Measurements from ENCODE around the gene B3GALT2. TPM values are rescaled to one million over a fixed set of nuclear protein-coding genes. Genes with fewer than 3 reads are reported as not detected.

B3GALT2 gene
- total RNA-seq, 1 donor from 2014 or later: 2.9 TPM

DNA sequence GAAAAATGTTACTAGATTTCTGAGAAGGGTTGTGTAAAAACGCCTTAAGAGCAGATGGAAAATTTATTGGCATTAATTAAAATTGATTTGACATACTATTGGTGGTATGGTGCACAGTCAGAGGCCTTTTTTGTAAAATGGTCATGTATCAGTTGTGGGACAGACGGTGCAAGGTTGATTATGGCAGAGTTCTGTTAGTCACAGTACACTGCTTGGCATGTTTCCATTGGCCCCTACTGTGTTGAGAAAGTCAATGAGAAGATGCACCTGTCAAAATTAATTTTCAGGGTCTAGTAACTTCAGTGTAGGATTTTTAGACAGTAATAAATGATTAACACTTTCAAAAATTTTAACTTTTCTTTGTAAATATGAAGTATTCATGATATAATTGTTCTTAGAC is 4.4 kb downstream of the B3GALT2 start:
- DNase-seq: peak; percentile 8

- no peak for DNase-seq
These were observed 4.9 kb downstream of the B3GALT2 start for GRCh38 chr1:193181536-193181935.

DNA sequence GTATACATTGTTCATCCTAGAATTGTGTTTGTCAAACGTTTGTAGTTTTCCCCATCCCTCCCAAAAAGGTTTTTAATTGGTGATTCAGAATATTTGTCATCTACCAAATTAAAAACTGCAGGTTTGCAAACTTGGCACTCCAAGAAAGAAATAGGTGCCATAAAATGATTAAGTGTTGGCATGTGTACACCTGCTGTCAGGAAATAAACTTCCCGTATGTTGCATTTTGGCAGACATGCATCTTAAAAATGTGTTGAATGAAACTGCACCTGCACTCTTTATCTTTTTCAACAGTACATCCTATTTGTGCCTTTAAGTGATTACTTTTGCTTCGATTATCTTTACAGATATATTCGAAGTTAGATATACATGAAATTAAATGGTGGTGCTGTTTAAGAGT is 7.3 kb downstream of the B3GALT2 start:
- peak; percentile 27 for DNase-seq

DNA sequence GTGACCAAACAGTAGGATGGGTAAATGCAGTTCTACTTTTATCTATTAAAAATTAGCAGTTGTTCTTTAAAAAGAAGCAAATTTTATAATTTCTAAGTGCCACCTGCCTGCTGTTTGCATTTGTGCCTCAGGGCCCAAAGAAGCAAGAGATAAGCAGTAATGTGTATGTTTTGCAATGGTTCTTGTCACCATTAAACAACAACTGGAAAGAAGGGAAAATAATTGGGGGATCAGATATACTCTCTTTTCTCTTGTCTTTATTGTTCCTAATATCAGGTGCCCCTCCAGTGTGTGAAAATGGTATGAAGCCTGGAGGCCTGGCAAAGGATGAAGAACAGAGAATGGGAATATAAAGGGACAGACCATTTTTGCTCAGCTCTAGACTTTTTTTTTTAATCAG is 9.6 kb downstream of the B3GALT2 start:
- no peak for DNase-seq

GRCh38 chr1:193176113-193176512 is 10.3 kb downstream of the B3GALT2 start:
- no peak for DNase-seq

DNA sequence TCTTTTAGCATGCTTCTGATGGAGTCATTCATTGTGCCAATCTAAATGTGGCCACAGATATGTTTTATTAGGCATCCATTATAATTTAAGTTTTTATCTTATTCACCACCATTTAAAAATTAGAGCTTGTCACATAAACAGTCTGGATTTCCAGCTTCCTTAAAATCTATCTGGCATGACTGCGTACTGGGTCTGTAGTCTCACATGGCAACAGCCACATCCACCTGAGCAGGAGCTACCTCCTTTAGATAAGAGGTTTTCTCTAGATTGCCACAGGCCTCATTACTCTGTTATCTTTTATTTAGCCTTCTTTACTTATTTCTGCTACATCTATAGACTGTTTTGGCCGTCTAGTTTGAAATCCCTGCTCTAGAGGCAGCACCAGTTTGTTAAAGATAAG is 29.1 kb downstream of the B3GALT2 start:
- no peak for DNase-seq

GRCh38 chr1:193156822-193157142 is 29.6 kb downstream of the B3GALT2 start:
- no peak for DNase-seq

GRCh38 chr1:193156117-193156821 is 30.1 kb downstream of the B3GALT2 start:
- DNase-seq: no peak

DNA sequence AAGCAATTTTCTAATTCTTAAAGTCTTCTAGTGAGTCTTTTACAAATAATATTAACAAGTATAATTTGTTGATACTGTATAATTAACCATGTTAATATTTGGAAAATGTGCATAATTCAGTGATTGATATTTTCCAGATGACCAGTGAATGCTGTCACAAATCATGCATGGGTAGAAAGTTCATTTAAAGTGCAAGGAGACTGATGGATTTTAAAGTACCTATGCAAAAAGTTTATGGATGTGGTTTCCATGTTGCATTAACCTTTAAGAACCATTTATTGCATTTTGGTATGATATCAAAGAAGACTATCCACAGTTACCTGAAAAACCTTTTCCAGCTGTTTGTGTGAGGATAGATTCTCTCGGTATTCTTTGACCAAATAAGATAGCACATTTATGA is 41.4 kb downstream of the B3GALT2 start:
- DNase-seq: no peak

DNA sequence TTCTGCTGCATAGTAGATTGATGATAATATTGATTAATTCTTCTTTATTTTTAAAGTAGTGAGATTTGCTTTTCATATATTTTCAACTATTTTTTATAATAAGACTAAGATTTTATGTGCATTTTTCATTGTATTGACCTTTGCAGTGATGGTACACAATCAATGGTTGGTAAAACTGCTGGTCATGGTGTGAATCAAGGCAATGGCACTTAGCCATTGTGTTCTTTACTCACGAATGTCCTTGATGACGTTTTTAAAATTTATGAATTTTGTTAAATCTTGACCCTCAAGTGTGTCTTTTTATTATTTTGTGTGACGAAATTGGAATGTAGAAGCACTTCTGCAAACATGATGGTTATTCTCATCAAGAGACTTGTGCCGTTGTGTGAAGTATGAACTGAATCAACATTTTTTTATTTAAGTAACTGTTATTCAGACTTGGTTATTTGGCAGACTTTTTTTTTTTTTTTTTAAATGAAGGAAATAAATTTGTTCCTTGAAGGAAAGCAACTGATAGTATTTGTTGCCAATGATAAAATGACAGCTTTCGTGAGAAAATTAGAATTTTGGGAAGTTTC is 42.0 kb downstream of the B3GALT2 start:
- no peak for DNase-seq

DNA sequence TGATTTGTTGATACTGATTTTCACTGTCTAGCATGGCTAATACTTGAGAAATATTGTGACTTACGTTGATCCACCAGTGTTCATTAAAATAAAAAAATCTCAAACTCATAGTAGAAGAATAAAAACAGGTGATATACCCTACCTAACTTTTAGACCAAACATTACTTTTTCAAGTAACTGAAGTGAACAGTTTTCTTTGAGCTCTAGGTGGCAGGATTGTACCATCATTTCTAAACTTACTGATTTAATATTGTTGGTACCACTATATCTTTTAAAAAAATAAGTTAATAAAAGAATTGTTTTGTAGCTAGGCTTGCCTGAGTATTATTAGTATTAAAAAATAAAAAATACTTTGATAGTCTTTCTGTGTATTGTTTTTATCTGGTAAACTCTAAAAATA is 43.1 kb downstream of the B3GALT2 start:
- DNase-seq: peak; percentile 47

- DNase-seq: no peak
These were observed 44.0 kb downstream of the B3GALT2 start for GRCh38 chr1:193142409-193142808.

GRCh38 chr1:193141804-193142203 is 44.6 kb downstream of the B3GALT2 start:
- DNase-seq: no peak

DNA sequence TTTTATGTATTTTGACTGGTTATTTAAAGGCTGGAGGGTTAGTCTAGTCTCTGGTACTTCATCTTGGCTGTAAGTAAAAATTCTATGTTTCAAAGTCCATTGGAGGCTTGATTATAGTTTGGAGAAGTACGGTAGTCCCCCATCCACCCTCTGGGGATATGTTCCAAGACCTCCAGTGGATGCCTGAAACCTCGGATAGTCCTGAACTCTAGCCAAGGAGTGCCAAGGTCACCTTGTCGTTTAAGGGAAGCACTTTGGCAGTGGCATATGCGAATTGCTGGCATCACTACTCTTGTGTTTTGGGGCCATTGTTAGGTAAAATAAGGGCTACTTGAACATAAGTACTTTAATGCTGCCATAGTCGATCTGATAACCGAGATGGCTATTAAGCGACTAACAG is 46.2 kb downstream of the B3GALT2 start:
- DNase-seq: no peak

GRCh38 chr1:193131266-193131860 is 55.0 kb downstream of the B3GALT2 start:
- no peak for DNase-seq

Other genes with a start within 250 kb of the B3GALT2 start
- 21.8 and 53.8 TPM in 2 replicates for gene UCHL5, start 127.3 kb downstream of the B3GALT2 start, total RNA-seq
- 166 and 175 TPM in 2 replicates for gene RO60, start 127.0 kb downstream of the B3GALT2 start, total RNA-seq
- 13.2 and 14.1 TPM in 2 replicates for gene GLRX2, start 81.2 kb downstream of the B3GALT2 start, total RNA-seq
- gene CDC73, start 64.6 kb downstream of the B3GALT2 start, total RNA-seq: 22.6 and 32.4 TPM in 2 replicates

Data from dermis blood vessel endothelial cell (primary cell).